ENCODE measurements around the gene ERFE. TPM values are rescaled to one million over a fixed set of nuclear protein-coding genes. Genes with fewer than 3 reads are reported as not detected.

ERFE gene
- total and polyA plus RNA-seq, 2 of the 13 experiments (the other 11 are each of a cell fraction or from before 2014, with no cell fraction given), result 0.09 TPM; not detected in 1

- TF ChIP-seq ZNF512 (CRISPR knock-in tag; IDR thresholded peaks at IDR 0.05) (no peak), AKAP8 (CRISPR knock-in tag; IDR thresholded peaks at IDR 0.05) (no peak), MATR3 (CRISPR knock-in tag; IDR thresholded peaks at IDR 0.05) (no peak), BCLAF1 (IDR thresholded peaks at IDR 0.05) (no peak), NCOA1 (CRISPR knock-in tag; IDR thresholded peaks at IDR 0.05) (no peak), ZNF33B (CRISPR knock-in tag; IDR thresholded peaks at IDR 0.05) (no peak), TRIM24 (CRISPR knock-in tag; IDR thresholded peaks at IDR 0.05) (no peak), FOXK2 (IDR thresholded peaks at IDR 0.05) (no peak), ZNF414 (CRISPR knock-in tag; IDR thresholded peaks at IDR 0.05) (no peak), STAG1 (CRISPR knock-in tag; IDR thresholded peaks at IDR 0.05) (peak; percentile 80), ZNF569 (CRISPR knock-in tag; IDR thresholded peaks at IDR 0.05; ENCODE audit: borderline replicate concordance) (no peak), TFDP2 (CRISPR knock-in tag; IDR thresholded peaks at IDR 0.05) (no peak)
- TF ChIP-seq, protein P1, sequence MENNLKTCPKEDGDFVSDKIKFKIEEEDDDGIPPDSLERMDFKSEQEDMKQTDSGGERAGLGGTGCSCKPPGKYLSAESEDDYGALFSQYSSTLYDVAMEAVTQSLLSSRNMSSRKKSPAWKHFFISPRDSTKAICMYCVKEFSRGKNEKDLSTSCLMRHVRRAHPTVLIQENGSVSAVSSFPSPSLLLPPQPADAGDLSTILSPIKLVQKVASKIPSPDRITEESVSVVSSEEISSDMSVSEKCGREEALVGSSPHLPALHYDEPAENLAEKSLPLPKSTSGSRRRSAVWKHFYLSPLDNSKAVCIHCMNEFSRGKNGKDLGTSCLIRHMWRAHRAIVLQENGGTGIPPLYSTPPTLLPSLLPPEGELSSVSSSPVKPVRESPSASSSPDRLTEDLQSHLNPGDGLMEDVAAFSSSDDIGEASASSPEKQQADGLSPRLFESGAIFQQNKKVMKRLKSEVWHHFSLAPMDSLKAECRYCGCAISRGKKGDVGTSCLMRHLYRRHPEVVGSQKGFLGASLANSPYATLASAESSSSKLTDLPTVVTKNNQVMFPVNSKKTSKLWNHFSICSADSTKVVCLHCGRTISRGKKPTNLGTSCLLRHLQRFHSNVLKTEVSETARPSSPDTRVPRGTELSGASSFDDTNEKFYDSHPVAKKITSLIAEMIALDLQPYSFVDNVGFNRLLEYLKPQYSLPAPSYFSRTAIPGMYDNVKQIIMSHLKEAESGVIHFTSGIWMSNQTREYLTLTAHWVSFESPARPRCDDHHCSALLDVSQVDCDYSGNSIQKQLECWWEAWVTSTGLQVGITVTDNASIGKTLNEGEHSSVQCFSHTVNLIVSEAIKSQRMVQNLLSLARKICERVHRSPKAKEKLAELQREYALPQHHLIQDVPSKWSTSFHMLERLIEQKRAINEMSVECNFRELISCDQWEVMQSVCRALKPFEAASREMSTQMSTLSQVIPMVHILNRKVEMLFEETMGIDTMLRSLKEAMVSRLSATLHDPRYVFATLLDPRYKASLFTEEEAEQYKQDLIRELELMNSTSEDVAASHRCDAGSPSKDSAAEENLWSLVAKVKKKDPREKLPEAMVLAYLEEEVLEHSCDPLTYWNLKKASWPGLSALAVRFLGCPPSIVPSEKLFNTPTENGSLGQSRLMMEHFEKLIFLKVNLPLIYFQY (CRISPR knock-in tag; IDR thresholded peaks at IDR 0.05; ENCODE audit: borderline replicate concordance), result no peak
- TF ChIP-seq, protein P2, sequence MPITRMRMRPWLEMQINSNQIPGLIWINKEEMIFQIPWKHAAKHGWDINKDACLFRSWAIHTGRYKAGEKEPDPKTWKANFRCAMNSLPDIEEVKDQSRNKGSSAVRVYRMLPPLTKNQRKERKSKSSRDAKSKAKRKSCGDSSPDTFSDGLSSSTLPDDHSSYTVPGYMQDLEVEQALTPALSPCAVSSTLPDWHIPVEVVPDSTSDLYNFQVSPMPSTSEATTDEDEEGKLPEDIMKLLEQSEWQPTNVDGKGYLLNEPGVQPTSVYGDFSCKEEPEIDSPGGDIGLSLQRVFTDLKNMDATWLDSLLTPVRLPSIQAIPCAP (CRISPR knock-in tag; IDR thresholded peaks at IDR 0.05; ENCODE audit: low read depth), result no peak
- TF ChIP-seq, protein P3, sequence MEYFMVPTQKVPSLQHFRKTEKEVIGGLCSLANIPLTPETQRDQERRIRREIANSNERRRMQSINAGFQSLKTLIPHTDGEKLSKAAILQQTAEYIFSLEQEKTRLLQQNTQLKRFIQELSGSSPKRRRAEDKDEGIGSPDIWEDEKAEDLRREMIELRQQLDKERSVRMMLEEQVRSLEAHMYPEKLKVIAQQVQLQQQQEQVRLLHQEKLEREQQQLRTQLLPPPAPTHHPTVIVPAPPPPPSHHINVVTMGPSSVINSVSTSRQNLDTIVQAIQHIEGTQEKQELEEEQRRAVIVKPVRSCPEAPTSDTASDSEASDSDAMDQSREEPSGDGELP (IDR thresholded peaks at IDR 0.05; ENCODE audit: borderline replicate concordance, low read depth), result peak; percentile 71; the same call in 1 of the 2 replicates
These were observed 38.1 kb upstream of the ERFE start (continued) for GRCh38 chr2:238120463-238121298.

Measured in HepG2 (cell line).